ENCODE data around the gene FPR2. TPM values are rescaled to one million over a fixed set of nuclear protein-coding genes. Genes with fewer than 3 reads are reported as not detected.

FPR2 gene
- total and polyA plus RNA-seq, 9 of the 15 experiments (the other 6 are each of a cell fraction or from before 2014, with no cell fraction given) = 0.03 to 0.15 (median 0.07) TPM; not detected in 6

DNA sequence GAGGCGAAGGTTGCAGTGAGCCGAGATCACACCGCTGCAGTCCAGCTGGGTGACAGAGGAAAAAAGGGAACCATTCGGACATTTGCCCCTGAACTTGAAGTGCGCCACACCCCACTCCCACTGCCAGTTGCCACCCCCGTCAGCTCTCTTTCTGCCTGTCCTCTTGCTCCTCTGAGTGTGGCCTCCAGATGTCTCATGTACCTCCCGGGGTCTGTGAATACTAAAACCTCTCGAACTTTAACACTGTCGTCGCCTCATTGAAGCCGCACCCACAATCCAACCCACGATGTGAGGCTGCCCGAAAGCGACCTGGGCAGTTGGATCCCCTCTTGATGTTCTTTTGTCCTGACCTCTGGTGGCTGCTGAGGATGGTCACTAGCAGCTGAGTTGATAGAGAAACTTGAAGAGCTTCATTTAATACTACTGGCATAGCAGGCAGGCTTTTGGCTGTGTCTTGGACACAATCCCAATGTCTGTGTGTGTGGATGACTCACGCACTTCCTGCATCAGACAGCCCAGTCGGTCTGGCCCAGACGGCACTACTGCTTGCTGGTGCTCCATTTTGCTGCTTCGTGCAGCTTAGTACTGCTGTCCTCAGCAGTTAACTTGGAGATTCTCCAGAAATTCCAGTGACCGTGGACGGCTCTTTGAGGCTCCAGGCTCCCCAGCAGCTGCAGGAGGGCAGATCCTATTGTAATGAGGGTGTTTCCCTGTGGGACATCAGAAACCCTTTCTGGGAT is 38.2 kb downstream of the FPR2 start (continued):
- TF ChIP-seq RBBP5 (IDR thresholded peaks at IDR 0.05; ENCODE audit: borderline replicate concordance, insufficient read depth, low read length, poor library complexity, severe bottlenecking) (no peak), SMC3 (conservative IDR thresholded peaks at IDR 0.05; ENCODE audit: insufficient read depth, low read depth, low read length) (no peak), HNRNPUL1 (IDR thresholded peaks at IDR 0.05; ENCODE audit: low read length) (no peak), RFX5 (IDR thresholded peaks at IDR 0.05; ENCODE audit: low read depth, low read length) (no peak), CSDE1 (IDR thresholded peaks at IDR 0.05) (no peak), GTF2F1 (IDR thresholded peaks at IDR 0.05; ENCODE audit: low read depth, low read length) (no peak), CXXC5 (CRISPR knock-in tag; IDR thresholded peaks at IDR 0.05) (peak; percentile 73), ZNF780A (CRISPR knock-in tag; IDR thresholded peaks at IDR 0.05) (no peak), IFI16 (CRISPR knock-in tag; IDR thresholded peaks at IDR 0.05) (no peak), SMARCA5 (IDR thresholded peaks at IDR 0.05) (no peak), ZNF785 (CRISPR knock-in tag; IDR thresholded peaks at IDR 0.05) (no peak), ZNF316 (IDR thresholded peaks at IDR 0.05) (peak; percentile 41; the same call in 1 of the 2 replicates), GATAD2A (IDR thresholded peaks at IDR 0.05) (peak; percentile 49; the same call in 1 of the 2 replicates), POLR2AphosphoS2 (IDR thresholded peaks at IDR 0.05; ENCODE audit: low read length) (no peak), POLR2AphosphoS5 (IDR thresholded peaks at IDR 0.05; ENCODE audit: control insufficient read depth, insufficient read depth, low read depth, low read length) (0 out of 2 replicates have a peak, but pooled peaks have one; percentile 23), MBD2 (IDR thresholded peaks at IDR 0.05; ENCODE audit: borderline replicate concordance, low read depth) (0 out of 2 replicates have a peak, but pooled peaks have one; percentile 29), TEAD4 (IDR thresholded peaks at IDR 0.05; ENCODE audit: low read length) (no peak), TEAD4 (CRISPR knock-in tag; IDR thresholded peaks at IDR 0.05; ENCODE audit: borderline replicate concordance) (no peak), NFIX (CRISPR knock-in tag; IDR thresholded peaks at IDR 0.05; ENCODE audit: low read depth) (no peak), FOXM1 (IDR thresholded peaks at IDR 0.05; ENCODE audit: low read depth) (no peak), FOXM1 (CRISPR knock-in tag; IDR thresholded peaks at IDR 0.05; ENCODE audit: low read depth) (no peak), ZNF140 (CRISPR knock-in tag; IDR thresholded peaks at IDR 0.05) (no peak), KDM5B (IDR thresholded peaks at IDR 0.05; ENCODE audit: insufficient replicate concordance, low read depth, low read length) (peak; percentile 40), SAP30 (IDR thresholded peaks at IDR 0.05; ENCODE audit: borderline replicate concordance, insufficient read depth, low read depth, low read length, poor library complexity, severe bottlenecking) (no peak), CTBP1 (IDR thresholded peaks at IDR 0.05; ENCODE audit: borderline replicate concordance) (no peak), EGR1 (conservative IDR thresholded peaks at IDR 0.05) (no peak), RFX1 (IDR thresholded peaks at IDR 0.05) (no peak)
- TF ChIP-seq, protein P1, sequence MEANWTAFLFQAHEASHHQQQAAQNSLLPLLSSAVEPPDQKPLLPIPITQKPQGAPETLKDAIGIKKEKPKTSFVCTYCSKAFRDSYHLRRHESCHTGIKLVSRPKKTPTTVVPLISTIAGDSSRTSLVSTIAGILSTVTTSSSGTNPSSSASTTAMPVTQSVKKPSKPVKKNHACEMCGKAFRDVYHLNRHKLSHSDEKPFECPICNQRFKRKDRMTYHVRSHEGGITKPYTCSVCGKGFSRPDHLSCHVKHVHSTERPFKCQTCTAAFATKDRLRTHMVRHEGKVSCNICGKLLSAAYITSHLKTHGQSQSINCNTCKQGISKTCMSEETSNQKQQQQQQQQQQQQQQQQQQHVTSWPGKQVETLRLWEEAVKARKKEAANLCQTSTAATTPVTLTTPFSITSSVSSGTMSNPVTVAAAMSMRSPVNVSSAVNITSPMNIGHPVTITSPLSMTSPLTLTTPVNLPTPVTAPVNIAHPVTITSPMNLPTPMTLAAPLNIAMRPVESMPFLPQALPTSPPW (CRISPR knock-in tag; IDR thresholded peaks at IDR 0.05) = no peak; the same call in 1 of the 2 replicates
- TF ChIP-seq, protein P2, sequence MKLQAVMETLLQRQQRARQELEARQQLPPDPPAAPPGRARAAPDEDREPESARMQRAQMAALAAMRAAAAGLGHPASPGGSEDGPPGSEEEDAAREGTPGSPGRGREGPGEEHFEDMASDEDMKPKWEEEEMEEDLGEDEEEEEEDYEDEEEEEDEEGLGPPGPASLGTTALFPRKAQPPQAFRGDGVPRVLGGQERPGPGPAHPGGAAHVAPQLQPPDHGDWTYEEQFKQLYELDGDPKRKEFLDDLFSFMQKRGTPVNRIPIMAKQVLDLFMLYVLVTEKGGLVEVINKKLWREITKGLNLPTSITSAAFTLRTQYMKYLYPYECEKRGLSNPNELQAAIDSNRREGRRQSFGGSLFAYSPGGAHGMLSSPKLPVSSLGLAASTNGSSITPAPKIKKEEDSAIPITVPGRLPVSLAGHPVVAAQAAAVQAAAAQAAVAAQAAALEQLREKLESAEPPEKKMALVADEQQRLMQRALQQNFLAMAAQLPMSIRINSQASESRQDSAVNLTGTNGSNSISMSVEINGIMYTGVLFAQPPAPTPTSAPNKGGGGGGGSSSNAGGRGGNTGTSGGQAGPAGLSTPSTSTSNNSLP (IDR thresholded peaks at IDR 0.05; ENCODE audit: borderline replicate concordance, low read depth, low read length) = peak; percentile 52; the same call in 1 of the 2 replicates

Data from K562 (cell line).